ENCODE data around the gene ZNF398. TPM values are rescaled to one million over a fixed set of nuclear protein-coding genes. Genes with fewer than 3 reads are reported as not detected.

Gene ZNF398
- total and polyA plus RNA-seq, 2 of the 13 experiments (the other 11 are each of a cell fraction or from before 2014, with no cell fraction given) = 3.0 to 8.9 TPM

- TF ChIP-seq ARID4A (CRISPR knock-in tag; IDR thresholded peaks at IDR 0.05; ENCODE audit: borderline replicate concordance) = peak; percentile 8; the same call in 1 of the 2 replicates
- TF ChIP-seq ZMAT3 (CRISPR knock-in tag; conservative IDR thresholded peaks at IDR 0.05) = 0 out of 2 replicates have a peak, but pooled peaks have one; percentile 0
- TF ChIP-seq, protein P1, sequence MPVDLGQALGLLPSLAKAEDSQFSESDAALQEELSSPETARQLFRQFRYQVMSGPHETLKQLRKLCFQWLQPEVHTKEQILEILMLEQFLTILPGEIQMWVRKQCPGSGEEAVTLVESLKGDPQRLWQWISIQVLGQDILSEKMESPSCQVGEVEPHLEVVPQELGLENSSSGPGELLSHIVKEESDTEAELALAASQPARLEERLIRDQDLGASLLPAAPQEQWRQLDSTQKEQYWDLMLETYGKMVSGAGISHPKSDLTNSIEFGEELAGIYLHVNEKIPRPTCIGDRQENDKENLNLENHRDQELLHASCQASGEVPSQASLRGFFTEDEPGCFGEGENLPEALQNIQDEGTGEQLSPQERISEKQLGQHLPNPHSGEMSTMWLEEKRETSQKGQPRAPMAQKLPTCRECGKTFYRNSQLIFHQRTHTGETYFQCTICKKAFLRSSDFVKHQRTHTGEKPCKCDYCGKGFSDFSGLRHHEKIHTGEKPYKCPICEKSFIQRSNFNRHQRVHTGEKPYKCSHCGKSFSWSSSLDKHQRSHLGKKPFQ (CRISPR knock-in tag; IDR thresholded peaks at IDR 0.05; ENCODE audit: insufficient replicate concordance) = no peak
- TF ChIP-seq ZKSCAN1 (IDR thresholded peaks at IDR 0.05; ENCODE audit: low read length) = no peak
- TF ChIP-seq, protein P2, sequence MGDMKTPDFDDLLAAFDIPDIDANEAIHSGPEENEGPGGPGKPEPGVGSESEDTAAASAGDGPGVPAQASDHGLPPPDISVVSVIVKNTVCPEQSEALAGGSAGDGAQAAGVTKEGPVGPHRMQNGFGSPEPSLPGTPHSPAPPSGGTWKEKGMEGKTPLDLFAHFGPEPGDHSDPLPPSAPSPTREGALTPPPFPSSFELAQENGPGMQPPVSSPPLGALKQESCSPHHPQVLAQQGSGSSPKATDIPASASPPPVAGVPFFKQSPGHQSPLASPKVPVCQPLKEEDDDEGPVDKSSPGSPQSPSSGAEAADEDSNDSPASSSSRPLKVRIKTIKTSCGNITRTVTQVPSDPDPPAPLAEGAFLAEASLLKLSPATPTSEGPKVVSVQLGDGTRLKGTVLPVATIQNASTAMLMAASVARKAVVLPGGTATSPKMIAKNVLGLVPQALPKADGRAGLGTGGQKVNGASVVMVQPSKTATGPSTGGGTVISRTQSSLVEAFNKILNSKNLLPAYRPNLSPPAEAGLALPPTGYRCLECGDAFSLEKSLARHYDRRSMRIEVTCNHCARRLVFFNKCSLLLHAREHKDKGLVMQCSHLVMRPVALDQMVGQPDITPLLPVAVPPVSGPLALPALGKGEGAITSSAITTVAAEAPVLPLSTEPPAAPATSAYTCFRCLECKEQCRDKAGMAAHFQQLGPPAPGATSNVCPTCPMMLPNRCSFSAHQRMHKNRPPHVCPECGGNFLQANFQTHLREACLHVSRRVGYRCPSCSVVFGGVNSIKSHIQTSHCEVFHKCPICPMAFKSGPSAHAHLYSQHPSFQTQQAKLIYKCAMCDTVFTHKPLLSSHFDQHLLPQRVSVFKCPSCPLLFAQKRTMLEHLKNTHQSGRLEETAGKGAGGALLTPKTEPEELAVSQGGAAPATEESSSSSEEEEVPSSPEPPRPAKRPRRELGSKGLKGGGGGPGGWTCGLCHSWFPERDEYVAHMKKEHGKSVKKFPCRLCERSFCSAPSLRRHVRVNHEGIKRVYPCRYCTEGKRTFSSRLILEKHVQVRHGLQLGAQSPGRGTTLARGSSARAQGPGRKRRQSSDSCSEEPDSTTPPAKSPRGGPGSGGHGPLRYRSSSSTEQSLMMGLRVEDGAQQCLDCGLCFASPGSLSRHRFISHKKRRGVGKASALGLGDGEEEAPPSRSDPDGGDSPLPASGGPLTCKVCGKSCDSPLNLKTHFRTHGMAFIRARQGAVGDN (CRISPR knock-in tag; IDR thresholded peaks at IDR 0.05) = peak; percentile 62
- 0 out of 2 replicates have a peak, but pooled peaks have one; percentile 17 for TF ChIP-seq FOXO1 (CRISPR knock-in tag; IDR thresholded peaks at IDR 0.05)
- TF ChIP-seq, protein P3, sequence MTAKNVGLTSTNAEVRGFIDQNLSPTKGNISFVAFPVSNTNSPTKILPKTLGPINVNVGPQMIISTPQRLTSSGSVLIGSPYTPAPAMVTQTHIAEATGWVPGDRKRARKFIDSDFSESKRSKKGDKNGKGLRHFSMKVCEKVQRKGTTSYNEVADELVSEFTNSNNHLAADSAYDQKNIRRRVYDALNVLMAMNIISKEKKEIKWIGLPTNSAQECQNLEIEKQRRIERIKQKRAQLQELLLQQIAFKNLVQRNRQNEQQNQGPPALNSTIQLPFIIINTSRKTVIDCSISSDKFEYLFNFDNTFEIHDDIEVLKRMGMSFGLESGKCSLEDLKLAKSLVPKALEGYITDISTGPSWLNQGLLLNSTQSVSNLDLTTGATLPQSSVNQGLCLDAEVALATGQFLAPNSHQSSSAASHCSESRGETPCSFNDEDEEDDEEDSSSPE (CRISPR knock-in tag; IDR thresholded peaks at IDR 0.05) = 0 out of 2 replicates have a peak, but pooled peaks have one; percentile 9
- no peak for TF ChIP-seq ATRX (CRISPR knock-in tag; IDR thresholded peaks at IDR 0.05; ENCODE audit: borderline replicate concordance)
- 0 out of 2 replicates have a peak, but pooled peaks have one; percentile 30 for TF ChIP-seq ZNF639 (CRISPR knock-in tag; conservative IDR thresholded peaks at IDR 0.05)
- TF ChIP-seq YEATS4 (CRISPR knock-in tag; IDR thresholded peaks at IDR 0.05; ENCODE audit: borderline replicate concordance) = no peak; the same call in 1 of the 2 replicates
- TF ChIP-seq HNRNPUL1 (IDR thresholded peaks at IDR 0.05; ENCODE audit: low read depth, low read length) = no peak
- TF ChIP-seq JDP2 (CRISPR knock-in tag; IDR thresholded peaks at IDR 0.05; ENCODE audit: borderline replicate concordance) = 0 out of 2 replicates have a peak, but pooled peaks have one; percentile 10
- TF ChIP-seq POLR2G (IDR thresholded peaks at IDR 0.05; ENCODE audit: low read depth, low read length) = peak; percentile 19; the same call in 1 of the 2 replicates
- peak; percentile 60 for TF ChIP-seq GABPA (IDR thresholded peaks at IDR 0.05; ENCODE audit: low read depth, low read length)
- no peak for TF ChIP-seq GABPA (CRISPR knock-in tag; IDR thresholded peaks at IDR 0.05; ENCODE audit: low read depth)
- TF ChIP-seq ZNF557 (CRISPR knock-in tag; IDR thresholded peaks at IDR 0.05) = no peak
- TF ChIP-seq HNF4A (CRISPR knock-in tag; IDR thresholded peaks at IDR 0.05) = no peak
These were observed 20.5 kb upstream of the ZNF398 start (continued) for GRCh38 chr7:149126662-149127266.
